ENCODE data around the gene LMOD1. TPM values are rescaled to one million over a fixed set of nuclear protein-coding genes. Genes with fewer than 3 reads are reported as not detected.

Gene LMOD1
- total and polyA plus RNA-seq, 2 of the 8 experiments (the other 6 are each of a cell fraction or from before 2014, with no cell fraction given), result 0.77 to 1.4 TPM

- Histone ChIP-seq H3K23me2 (ENCODE audit: low read depth, low read length) (no peaks in the 10 kb centered on the region; the same call in none of the 2 replicates), H2BK5ac (ENCODE audit: low read depth, low read length) (no peak overlapping the region), H3K9me3 (ENCODE audit: insufficient read depth in 2 of 2, low read depth in 1 of 2, low read length in 1 of 2) (no peaks in the 10 kb centered on the region), H3K4me2 (ENCODE audit: insufficient read depth in 1 of 2, low read depth in 2 of 2, low read length in 2 of 2) (no peak overlapping the region), H2BK20ac (ENCODE audit: low read length) (no peak overlapping the region), H3K18ac (ENCODE audit: extremely low read depth, low read length) (no peak overlapping the region), H4K8ac (ENCODE audit: extremely low read depth, insufficient read depth, low read length) (no peak overlapping the region), H3K4me3 (ENCODE audit: extremely low read depth in 1 of 4, insufficient read depth in 2 of 4, low read depth in 3 of 4, low read length in 4 of 4) (no peak overlapping the region), H4K20me1 (replicated peaks in 1 of 2; ENCODE audit: control insufficient read depth in 1 of 2, insufficient read depth in 2 of 2, low read length in 2 of 2) (no peaks in the 10 kb centered on the region), H3K79me2 (ENCODE audit: control insufficient read depth in 1 of 2, insufficient read depth in 2 of 2, low read length in 2 of 2) (no peaks in the 10 kb centered on the region), H3K4me1 (replicated peaks in 1 of 4; ENCODE audit: control insufficient read depth in 3 of 4, insufficient read depth in 4 of 4, low read length in 3 of 4) (peaks cover 6 to 15% (median 12%) of the 10 kb centered on the region in 4 experiments), H3K36me3 (ENCODE audit: control insufficient read depth in 2 of 4, insufficient read depth in 4 of 4, low read length in 3 of 4) (no peaks in the 10 kb centered on the region), H2BK12ac (ENCODE audit: low read depth, low read length) (no peak overlapping the region), H3K9ac (replicated peaks in 1 of 4; ENCODE audit: extremely low read depth in 1 of 4, low read depth in 3 of 4, low read length in 3 of 4) (no peak overlapping the region), H4K5ac (ENCODE audit: insufficient read length, low read depth, low read length) (no peak overlapping the region), H2AK5ac (ENCODE audit: low read depth, low read length) (no peak overlapping the region), H2BK15ac (ENCODE audit: low read length) (no peak overlapping the region), H4K91ac (replicated peaks; ENCODE audit: insufficient read length, low read length) (no peak overlapping the region), H2AFZ (ENCODE audit: low read length) (no peak overlapping the region), H2BK120ac (replicated peaks; ENCODE audit: low read depth, low read length) (no peak overlapping the region), H3K27ac (ENCODE audit: low read depth, low read length) (no peak overlapping the region), H3K79me1 (ENCODE audit: low read depth, low read length) (no peaks in the 10 kb centered on the region), H3K56ac (replicated peaks; ENCODE audit: insufficient read length, low read depth, low read length) (no peak overlapping the region), H3K27me3 (replicated peaks in 1 of 4; ENCODE audit: control insufficient read depth in 3 of 4, extremely low read depth in 1 of 4, insufficient read depth in 3 of 4, low read length in 3 of 4) (no peaks in the 10 kb centered on the region), H3K14ac (ENCODE audit: insufficient read length) (no peak overlapping the region), H3K23ac (ENCODE audit: insufficient read length) (no peak overlapping the region), H3K4ac (replicated peaks; ENCODE audit: insufficient read length, low read depth, low read length) (no peak overlapping the region)
- FAIRE-seq (no peak), DNase-seq (ENCODE audit: low read depth in 1 of 2, low spot score in 2 of 2) (no peak)
- POLR2A ChIA-PET (ENCODE audit: partially characterized antibody), result interaction anchor here (1.2 to 1.5 kb wide), 2 partner anchors 15 to 18 kb away, joined by 3 to 4 read pairs; no protein-coding TSS in a partner anchor
- CTCF ChIA-PET (ENCODE audit: partially characterized antibody), result interaction anchor here (0.6 to 14.8 kb wide), 11 partner anchors 10 to 222 kb away, joined by 3 to 244 read pairs (median 6); partner anchors contain the start of gene LMOD1
- TF ChIP-seq ATF3 (IDR thresholded peaks at IDR 0.05; ENCODE audit: insufficient read depth, low read depth, low read length) (no peak), JUN (IDR thresholded peaks at IDR 0.05; ENCODE audit: low read depth, low read length) (no peak), KDM4A (IDR thresholded peaks at IDR 0.05; ENCODE audit: low read depth, low read length, severe bottlenecking) (no peak), SP1 (IDR thresholded peaks at IDR 0.05; ENCODE audit: low read depth, low read length) (no peak), POLR2A (IDR thresholded peaks at IDR 0.05; ENCODE audit: control extremely low read depth in 1 of 2, low read depth in 2 of 2, low read length in 2 of 2) (no peak), SUZ12 (IDR thresholded peaks at IDR 0.05; ENCODE audit: low read length) (no peak), E2F6 (IDR thresholded peaks at IDR 0.05) (no peak), MAFK (IDR thresholded peaks at IDR 0.05; ENCODE audit: low read depth, low read length) (no peak)
- WGBS, 2 experiments (ENCODE audit: extremely low coverage in 1 of 2, insufficient coverage in 1 of 2, insufficient read length in 1 of 2, insufficient replicate concordance in 2 of 2, low coverage in 1 of 2, low lambda C conversion rate in 2 of 2, missing lambda C conversion rate in 1 of 2), result 75% methylated on average over 4 of the region's 4 CpGs; no CpG with 5 or more reads in 1 of the 2 experiments
These were observed 47.4 kb downstream of the LMOD1 start for GRCh38 chr1:201898992-201899391.
